ENCODE data around the gene NPAS3.

NPAS3 gene

DNA sequence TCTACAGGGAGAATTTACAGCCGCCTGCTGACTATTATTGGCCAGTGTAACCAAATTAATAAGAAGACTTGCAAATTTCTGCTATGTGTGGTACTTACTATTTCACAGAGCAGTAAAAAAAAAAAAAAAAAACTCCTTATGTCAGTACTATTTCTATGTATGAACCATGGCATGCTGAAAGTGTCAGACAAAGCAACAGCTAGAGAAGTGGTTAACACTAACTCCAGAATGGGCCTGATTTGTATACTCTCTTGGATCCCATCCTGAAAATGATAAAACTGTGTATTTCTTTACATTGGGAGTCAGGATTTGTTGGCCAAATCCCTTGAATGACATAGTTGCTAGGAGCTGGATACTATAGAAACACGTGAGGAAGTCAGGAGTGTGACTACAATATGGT lies 595.4 kb downstream of the NPAS3 start:
- TF ChIP-seq, protein P1, sequence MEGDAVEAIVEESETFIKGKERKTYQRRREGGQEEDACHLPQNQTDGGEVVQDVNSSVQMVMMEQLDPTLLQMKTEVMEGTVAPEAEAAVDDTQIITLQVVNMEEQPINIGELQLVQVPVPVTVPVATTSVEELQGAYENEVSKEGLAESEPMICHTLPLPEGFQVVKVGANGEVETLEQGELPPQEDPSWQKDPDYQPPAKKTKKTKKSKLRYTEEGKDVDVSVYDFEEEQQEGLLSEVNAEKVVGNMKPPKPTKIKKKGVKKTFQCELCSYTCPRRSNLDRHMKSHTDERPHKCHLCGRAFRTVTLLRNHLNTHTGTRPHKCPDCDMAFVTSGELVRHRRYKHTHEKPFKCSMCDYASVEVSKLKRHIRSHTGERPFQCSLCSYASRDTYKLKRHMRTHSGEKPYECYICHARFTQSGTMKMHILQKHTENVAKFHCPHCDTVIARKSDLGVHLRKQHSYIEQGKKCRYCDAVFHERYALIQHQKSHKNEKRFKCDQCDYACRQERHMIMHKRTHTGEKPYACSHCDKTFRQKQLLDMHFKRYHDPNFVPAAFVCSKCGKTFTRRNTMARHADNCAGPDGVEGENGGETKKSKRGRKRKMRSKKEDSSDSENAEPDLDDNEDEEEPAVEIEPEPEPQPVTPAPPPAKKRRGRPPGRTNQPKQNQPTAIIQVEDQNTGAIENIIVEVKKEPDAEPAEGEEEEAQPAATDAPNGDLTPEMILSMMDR (conservative IDR thresholded peaks at IDR 0.05; ENCODE audit: control insufficient read depth, insufficient read depth, low read depth, low read length), result no peak
- no peak for DNase-seq (ENCODE audit: low read depth)
- no peak overlapping the region for H3K4me3 ChIP-seq (ENCODE audit: control insufficient read depth, low read depth, low read length)

DNA sequence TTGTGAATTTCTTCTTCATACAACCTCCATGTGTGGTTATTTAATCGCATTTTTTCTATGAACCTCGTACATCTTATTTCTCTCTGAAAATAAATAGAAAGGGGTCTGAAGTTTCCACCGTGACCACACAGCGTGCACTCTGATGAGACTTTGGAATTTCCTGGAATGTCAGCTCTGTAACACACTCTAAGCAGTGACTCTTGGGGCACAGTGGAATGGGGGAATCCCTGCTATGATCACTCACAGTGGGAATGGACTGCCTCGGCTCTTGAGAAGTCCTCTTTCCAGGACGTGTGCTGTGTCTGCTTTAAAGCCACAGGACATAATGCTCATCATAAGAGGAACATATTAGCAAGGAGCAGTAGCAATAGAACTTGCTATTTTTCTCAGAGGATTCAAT lies 596.0 kb downstream of the NPAS3 start:
- no peak for DNase-seq (ENCODE audit: low read depth)

DNA sequence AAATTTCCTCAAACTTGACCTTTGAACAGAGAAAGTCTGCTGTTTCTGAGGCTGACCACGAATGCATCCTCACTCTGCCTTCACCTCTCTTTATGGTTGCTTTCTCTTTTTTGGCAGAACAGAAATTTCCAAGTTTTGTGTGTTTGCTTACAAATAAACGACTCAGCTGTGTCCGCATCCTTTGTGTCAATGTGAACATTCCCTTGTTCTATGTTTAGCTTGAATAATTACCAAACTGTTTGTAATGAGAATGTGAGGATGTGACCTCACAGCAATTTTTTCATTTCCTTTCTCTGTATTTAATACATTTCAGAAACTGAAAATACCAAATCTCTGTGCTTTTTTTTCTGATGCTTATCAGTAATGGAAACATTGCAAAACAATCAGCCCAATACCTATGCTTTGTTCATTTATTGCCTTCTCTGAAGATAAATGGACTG lies 601.3 kb downstream of the NPAS3 start:
- TF ChIP-seq, protein P1 (conservative IDR thresholded peaks at IDR 0.05; ENCODE audit: control insufficient read depth, insufficient read depth, low read depth, low read length), result no peak
- no peak for DNase-seq (ENCODE audit: low read depth)
- H3K4me3 ChIP-seq (ENCODE audit: control insufficient read depth, low read depth, low read length), result no peak overlapping the region

More for the DNA sequence above, 596.0 kb downstream of the NPAS3 start:
- H3K4me3 ChIP-seq (ENCODE audit: control insufficient read depth, low read depth, low read length), result no peak overlapping the region
- TF ChIP-seq, protein P1 (conservative IDR thresholded peaks at IDR 0.05; ENCODE audit: control insufficient read depth, insufficient read depth, low read depth, low read length), result no peak

DNA sequence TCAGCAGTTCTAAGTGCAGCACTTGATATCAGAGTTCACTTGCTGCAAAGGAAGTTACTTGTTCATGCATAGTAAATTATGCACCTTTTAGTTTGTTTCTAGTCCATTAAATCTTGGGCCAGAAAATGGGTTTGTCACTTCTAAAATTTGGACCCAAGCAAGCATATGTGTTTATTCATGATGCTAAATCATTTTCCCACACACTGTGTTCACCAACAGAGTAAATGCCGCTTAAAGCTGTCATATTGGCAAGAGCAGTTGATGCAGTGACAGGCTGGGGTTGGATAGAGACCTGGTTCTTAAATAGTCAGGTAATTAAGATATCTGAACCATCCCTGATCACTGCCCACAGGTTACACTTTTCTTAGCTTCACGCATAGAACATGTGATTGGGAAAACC lies 602.5 kb downstream of the NPAS3 start:
- TF ChIP-seq, protein P1 (conservative IDR thresholded peaks at IDR 0.05; ENCODE audit: control insufficient read depth, insufficient read depth, low read depth, low read length), result no peak
- no peak overlapping the region for H3K4me3 ChIP-seq (ENCODE audit: control insufficient read depth, low read depth, low read length)
- DNase-seq (ENCODE audit: low read depth), result no peak

DNA sequence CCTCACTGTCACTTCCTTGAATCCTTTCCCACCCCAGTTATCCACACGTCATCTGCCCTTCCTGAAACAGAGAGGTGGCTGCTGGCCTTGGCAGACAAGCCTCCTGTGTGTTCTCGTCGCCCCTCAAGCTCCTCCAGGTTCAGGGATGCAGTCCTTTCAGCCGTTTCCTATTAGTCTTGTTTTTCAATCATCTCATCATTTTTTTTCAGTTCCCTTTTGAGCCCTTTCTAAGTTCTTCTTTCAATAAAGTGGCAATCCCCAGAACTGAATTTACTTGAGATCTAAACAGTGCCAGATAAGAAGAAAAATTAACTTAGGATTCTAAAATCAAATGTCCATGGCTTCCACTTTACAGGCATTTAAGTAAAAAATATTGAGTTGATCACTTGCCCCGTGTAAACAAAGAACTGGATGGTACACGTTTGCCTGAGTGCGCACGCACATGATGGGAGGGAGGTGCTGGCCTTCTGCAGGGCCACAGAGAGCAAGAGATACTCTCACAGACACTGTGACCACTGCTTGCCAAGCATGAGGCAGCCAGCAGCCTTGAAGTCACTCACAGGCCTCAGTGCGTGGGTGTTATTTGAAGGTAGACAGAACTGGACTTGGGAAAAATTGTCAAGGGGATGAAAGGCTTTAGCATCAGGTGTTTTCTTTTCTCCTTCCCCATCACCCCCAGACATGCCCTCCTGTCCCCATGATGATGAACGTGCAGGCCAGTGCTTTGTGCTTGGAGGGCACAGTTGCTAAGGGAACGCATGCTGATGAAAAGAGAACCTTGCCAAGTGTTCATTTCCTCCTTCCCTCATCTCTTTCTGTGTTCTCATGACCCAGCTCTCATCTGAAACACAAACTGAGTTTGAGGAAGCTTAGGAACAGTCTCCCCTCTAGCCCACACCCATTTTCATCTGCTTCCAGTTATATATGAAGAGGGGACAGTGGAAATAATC lies 603.9 kb downstream of the NPAS3 start:
- no peak overlapping the region for H3K4me3 ChIP-seq (ENCODE audit: control insufficient read depth, low read depth, low read length)
- TF ChIP-seq, protein P1 (conservative IDR thresholded peaks at IDR 0.05; ENCODE audit: control insufficient read depth, insufficient read depth, low read depth, low read length), result no peak
- DNase-seq (ENCODE audit: low read depth), result no peak

DNA sequence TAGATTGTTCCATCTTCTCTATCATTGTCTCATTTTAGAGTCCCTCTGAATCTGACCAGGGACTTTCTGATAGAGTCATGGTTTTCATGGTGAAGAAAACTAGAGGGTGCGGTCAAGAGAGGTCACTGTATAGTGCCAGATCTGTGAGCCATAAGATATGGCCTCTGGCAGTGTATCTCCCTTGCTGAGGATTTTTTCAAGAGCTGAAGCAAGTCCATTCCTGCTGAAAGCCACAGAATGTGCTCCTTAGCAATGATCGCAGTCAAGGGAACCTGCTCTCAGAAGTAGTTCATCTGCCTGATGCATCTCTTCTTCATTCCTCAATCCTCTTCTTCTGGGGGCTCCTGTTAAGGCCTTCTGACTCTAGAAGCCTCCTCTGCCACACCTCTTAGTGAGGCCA lies 607.0 kb downstream of the NPAS3 start:
- H3K4me3 ChIP-seq (ENCODE audit: control insufficient read depth, low read depth, low read length), result no peak overlapping the region
- TF ChIP-seq, protein P1 (conservative IDR thresholded peaks at IDR 0.05; ENCODE audit: control insufficient read depth, insufficient read depth, low read depth, low read length), result no peak
- no peak for DNase-seq (ENCODE audit: low read depth)

All from fibroblast of mammary gland (primary cell).